H1 (cell line): Measurements from ENCODE around the gene ZNF565. TPM values are rescaled to one million over a fixed set of nuclear protein-coding genes. Genes with fewer than 3 reads are reported as not detected.

Experiments
- CTCF ChIA-PET: fragments of 300-600 bp; sonication (Branson Sonifier 250); formaldehyde crosslinking; loops from one replicate; lab custom pipeline; 2021; ENCODE audit not compliant: partially characterized antibody; lab: Charles Lee
- POLR2A ChIA-PET: fragments of 300-600 bp; sonication (Branson Sonifier 250); formaldehyde crosslinking; loops from one replicate; lab custom pipeline; 2021; ENCODE audit warnings: inconsistent platforms; ENCODE audit not compliant: partially characterized antibody; lab: Charles Lee
- DNase-seq, 2 experiments: peaks; one replicate each; pipeline versions ENCODE4 v3.0.0 to v3.0.0-alpha.2; 2010 to 2022; ENCODE audit warnings: low spot score in 2 of 2, low read depth in 1 of 2, mixed read lengths in 1 of 2
- FAIRE-seq: peaks from 2 replicates; lab custom pipeline; 2011; peaks lifted over from hg19 to GRCh38; lab: Jason Lieb, UNC
- H2AFZ ChIP-seq: 2 replicates; pipeline ENCODE4 v1.8.1; 2012; ENCODE audit warnings: low read length, inconsistent platforms
- H2AK5ac ChIP-seq: 2 replicates; pipeline ENCODE4 v1.6.1; 2013; ENCODE audit warnings: low read depth, low read length
- H2BK120ac ChIP-seq: replicated peaks from 2 replicates; pipeline ENCODE3; 2013; ENCODE audit warnings: low read depth, low read length, inconsistent platforms
- H2BK12ac ChIP-seq: 2 replicates; pipeline ENCODE4 v1.6.1; 2013; ENCODE audit warnings: low read depth, low read length
- H2BK15ac ChIP-seq: 2 replicates; pipeline ENCODE4 v1.6.1; 2013; ENCODE audit warnings: low read length
- H2BK20ac ChIP-seq: 2 replicates; pipeline ENCODE4 v1.6.1; 2013; ENCODE audit warnings: low read length
- H2BK5ac ChIP-seq: 2 replicates; pipeline ENCODE4 v1.6.1; 2013; ENCODE audit warnings: low read depth, low read length
- H3K14ac ChIP-seq: 2 replicates; pipeline ENCODE4 v1.6.1; 2013; ENCODE audit warnings: inconsistent platforms; ENCODE audit not compliant: insufficient read length
- H3K18ac ChIP-seq: 2 replicates; pipeline ENCODE4 v1.6.1; 2013; ENCODE audit warnings: low read length; ENCODE audit errors: extremely low read depth
- H3K23ac ChIP-seq: 2 replicates; pipeline ENCODE4 v1.6.1; 2013; ENCODE audit warnings: inconsistent platforms; ENCODE audit not compliant: insufficient read length
- H3K23me2 ChIP-seq: 2 replicates; pipeline ENCODE4 v1.6.1; 2013; ENCODE audit warnings: low read depth, low read length
- H3K27ac ChIP-seq: 2 replicates; pipeline ENCODE4 v1.6.1; 2011; ENCODE audit warnings: low read depth, low read length, inconsistent platforms
- H3K27me3 ChIP-seq, 4 experiments: replicated peaks in 1 of 4; 1 replicate in 1 of 4; 2 replicates in 3 of 4; pipeline versions ENCODE4 v1.6.1 to v1.8.1; 2011 to 2013; ENCODE audit warnings: low read length in 3 of 4, mild to moderate bottlenecking in 3 of 4, inconsistent platforms in 2 of 4, mixed read lengths in 2 of 4, moderate library complexity in 1 of 4; ENCODE audit not compliant: control insufficient read depth in 3 of 4, insufficient read depth in 3 of 4; ENCODE audit errors: extremely low read depth in 1 of 4
- H3K36me3 ChIP-seq, 4 experiments: 2 replicates each; pipeline versions ENCODE4 v1.6.1 to v1.8.1; 2011 to 2013; ENCODE audit warnings: mild to moderate bottlenecking in 4 of 4, low read length in 3 of 4, moderate library complexity in 2 of 4, control low read depth in 1 of 4, inconsistent platforms in 1 of 4; ENCODE audit not compliant: insufficient read depth in 4 of 4, control insufficient read depth in 2 of 4
- H3K4ac ChIP-seq: replicated peaks from 2 replicates; pipeline ENCODE3; 2013; ENCODE audit warnings: low read length, low read depth, mixed read lengths, inconsistent platforms; ENCODE audit not compliant: insufficient read length
- H3K4me1 ChIP-seq, 4 experiments: replicated peaks in 1 of 4; 1 replicate in 1 of 4; 2 replicates in 3 of 4; pipeline versions ENCODE4 v1.6.1 to v1.8.1; 2011 to 2013; ENCODE audit warnings: low read length in 3 of 4, inconsistent platforms in 2 of 4, mixed read lengths in 1 of 4; ENCODE audit not compliant: insufficient read depth in 4 of 4, control insufficient read depth in 3 of 4
- H3K4me2 ChIP-seq, 2 experiments: 2 replicates each; pipeline versions ENCODE4 v1.6.1 to v1.8.1; 2011 to 2013; ENCODE audit warnings: low read depth in 2 of 2, low read length in 2 of 2, control low read depth in 1 of 2, inconsistent platforms in 1 of 2, mild to moderate bottlenecking in 1 of 2; ENCODE audit not compliant: insufficient read depth in 1 of 2
- H3K4me3 ChIP-seq, 4 experiments: fragments of 200-600, 300-600 bp in 1 of 4; sonication (generic), shearing (Covaris generic), sonication (Bioruptor Twin) in 1 of 4; 2 replicates each; pipeline versions ENCODE4 v1.5.1 to v1.8.1; 2011 to 2016; ENCODE audit warnings: low read length in 4 of 4, low read depth in 3 of 4, control low read depth in 2 of 4, inconsistent platforms in 2 of 4, mild to moderate bottlenecking in 2 of 4, mixed read lengths in 1 of 4, moderate library complexity in 1 of 4; ENCODE audit not compliant: insufficient read depth in 2 of 4; ENCODE audit errors: extremely low read depth in 1 of 4
- H3K56ac ChIP-seq: replicated peaks from 2 replicates; pipeline ENCODE3; 2013; ENCODE audit warnings: low read depth, mild to moderate bottlenecking, mixed read lengths, low read length, inconsistent platforms; ENCODE audit not compliant: insufficient read length
- H3K79me1 ChIP-seq: 2 replicates; pipeline ENCODE4 v1.6.1; 2013; ENCODE audit warnings: low read depth, low read length, control low read depth
- H3K79me2 ChIP-seq, 2 experiments: 2 replicates each; pipeline versions ENCODE4 v1.6.1 to v1.8.1; 2012 to 2013; ENCODE audit warnings: low read length in 2 of 2, mild to moderate bottlenecking in 2 of 2, inconsistent platforms in 1 of 2; ENCODE audit not compliant: insufficient read depth in 2 of 2, control insufficient read depth in 1 of 2
- H3K9ac ChIP-seq, 4 experiments: replicated peaks in 1 of 4; 1 replicate in 1 of 4; 2 replicates in 3 of 4; pipeline versions ENCODE4 v1.6.1 to v1.8.1; 2011 to 2013; ENCODE audit warnings: low read depth in 3 of 4, low read length in 3 of 4, control low read depth in 2 of 4, mild to moderate bottlenecking in 2 of 4, moderate library complexity in 2 of 4, inconsistent platforms in 1 of 4; ENCODE audit errors: extremely low read depth in 1 of 4
- H3K9me3 ChIP-seq, 2 experiments: 2 replicates each; pipeline versions ENCODE4 v1.6.1 to v1.8.1; 2012 to 2013; ENCODE audit warnings: mild to moderate bottlenecking in 2 of 2, moderate library complexity in 2 of 2, control low read depth in 1 of 2, inconsistent platforms in 1 of 2, low read depth in 1 of 2, low read length in 1 of 2, mixed read lengths in 1 of 2; ENCODE audit not compliant: insufficient read depth in 2 of 2
- H4K20me1 ChIP-seq, 2 experiments: replicated peaks in 1 of 2; 2 replicates each; pipeline versions ENCODE3 to v1.8.1; 2011 to 2013; ENCODE audit warnings: inconsistent platforms in 2 of 2, low read length in 2 of 2, mild to moderate bottlenecking in 1 of 2; ENCODE audit not compliant: insufficient read depth in 2 of 2, control insufficient read depth in 1 of 2
- H4K5ac ChIP-seq: 2 replicates; pipeline ENCODE4 v1.6.1; 2013; ENCODE audit warnings: low read length, low read depth, mixed read lengths, inconsistent platforms; ENCODE audit not compliant: insufficient read length
- H4K8ac ChIP-seq: 2 replicates; pipeline ENCODE4 v1.8.0; 2013; ENCODE audit warnings: mild to moderate bottlenecking, moderate library complexity, low read length, inconsistent platforms; ENCODE audit not compliant: insufficient read depth; ENCODE audit errors: extremely low read depth
- H4K91ac ChIP-seq: replicated peaks from 2 replicates; pipeline ENCODE3; 2013; ENCODE audit warnings: low read length, mixed read lengths, inconsistent platforms; ENCODE audit not compliant: insufficient read length
- CBX5 ChIP-seq: fragments of 300-800, 300-1000 bp; sonication (generic); IDR thresholded peaks from 2 replicates; pipeline ENCODE4 v1.7.1; 2016; ENCODE audit warnings: antibody characterized with exemption, low read length, low read depth
- HDAC2 ChIP-seq, 2 experiments: fragments of 300-600 bp in 1 of 2; sonication (generic) in 1 of 2; IDR thresholded peaks; 2 replicates each; pipeline ENCODE4 v1.6.1; 2011 to 2012; ENCODE audit warnings: low read depth in 2 of 2, low read length in 2 of 2, mild to moderate bottlenecking in 2 of 2, moderate library complexity in 2 of 2, borderline replicate concordance in 1 of 2, inconsistent platforms in 1 of 2
- JUN ChIP-seq: IDR thresholded peaks from 2 replicates; pipeline ENCODE4 v1.6.1; 2011; ENCODE audit warnings: low read depth, mild to moderate bottlenecking, improper control_type of control experiment, low read length
- KDM5A ChIP-seq: fragments of 200-600 bp; IDR thresholded peaks from 2 replicates; pipeline ENCODE4 v1.7.1; 2012; ENCODE audit warnings: mild to moderate bottlenecking, low read length, inconsistent platforms, mixed read lengths
- MAFK ChIP-seq: IDR thresholded peaks from 2 replicates; pipeline ENCODE4 v1.6.1; 2012; ENCODE audit warnings: low read depth, mild to moderate bottlenecking, improper control_type of control experiment, low read length
- POLR2A ChIP-seq, 2 experiments: IDR thresholded peaks; 1 replicate in 1 of 2; 2 replicates in 1 of 2; pipeline ENCODE4 v1.6.1; 2011; ENCODE audit warnings: low read depth in 2 of 2, low read length in 2 of 2, mild to moderate bottlenecking in 2 of 2; ENCODE audit errors: control extremely low read depth in 1 of 2
- RNF2 ChIP-seq: fragments of 200-900, 300-1000 bp; sonication (generic); IDR thresholded peaks from 2 replicates; pipeline ENCODE4 v1.7.1; 2016; ENCODE audit warnings: borderline replicate concordance, low read depth, mild to moderate bottlenecking, antibody characterized with exemption, low read length; ENCODE audit not compliant: poor library complexity, severe bottlenecking; ENCODE audit errors: missing control alignments
- SP1 ChIP-seq: IDR thresholded peaks from 2 replicates; pipeline ENCODE4 v1.6.1; 2011; ENCODE audit warnings: low read depth, low read length
- SUZ12 ChIP-seq: fragments of 200-600 bp; sonication (generic); IDR thresholded peaks from 2 replicates; pipeline ENCODE4 v1.6.1; 2012; ENCODE audit warnings: mild to moderate bottlenecking, inconsistent platforms, low read length, moderate library complexity, mixed read lengths
- TAF1 ChIP-seq: IDR thresholded peaks from 2 replicates; pipeline ENCODE4 v1.6.1; 2011; ENCODE audit warnings: mild to moderate bottlenecking, low read depth, low read length
- WGBS, 2 experiments: shearing (Covaris generic) in 1 of 2; methylation state at CpG; one replicate each; pipeline versions ENCODE4 v1.1.6 to v1.1.7; 2013 to 2015; ENCODE audit warnings: low lambda C conversion rate in 2 of 2, mixed read lengths in 2 of 2, inconsistent platforms in 1 of 2, low coverage in 1 of 2, missing lambda C conversion rate in 1 of 2; ENCODE audit not compliant: insufficient replicate concordance in 2 of 2, insufficient coverage in 1 of 2, insufficient read length in 1 of 2; ENCODE audit errors: extremely low coverage in 1 of 2, missing lambda C conversion rate in 1 of 2; 5-methylcytosine and 5-hydroxymethylcytosine counted together
- polyA plus RNA-seq, 7 experiments: library from polyadenylated mRNA; depleted of rRNA in 3 of 7; stranded (reverse) in 5 of 7; unstranded in 2 of 7; fragments of >200 nt in 5 of 7; fragments of 200-250 nt in 2 of 7; gene quantifications; 1 replicate in 5 of 7; 2 replicates in 1 of 7; 4 replicates in 1 of 7; pipeline versions ENCODE4 v1.2.1 to v1.2.3, GENCODE V29; 2011 to 2013; ENCODE audit warnings: missing spikeins in 2 of 7, mixed read lengths in 2 of 7
- total RNA-seq: library from RNA; stranded (reverse); fragmentation: NEBNext Ultra II Directional; extraction: Animal tissue kit (Norgen Biotek cat#: 25700); gene quantifications from 2 replicates; pipeline ENCODE4 v1.2.1, GENCODE V29; 2021

Gene ZNF565
- total and polyA plus RNA-seq, 2 of the 8 experiments (the other 6 are each of a cell fraction or from before 2014, with no cell fraction given), result 0.89 to 3.1 TPM

DNA sequence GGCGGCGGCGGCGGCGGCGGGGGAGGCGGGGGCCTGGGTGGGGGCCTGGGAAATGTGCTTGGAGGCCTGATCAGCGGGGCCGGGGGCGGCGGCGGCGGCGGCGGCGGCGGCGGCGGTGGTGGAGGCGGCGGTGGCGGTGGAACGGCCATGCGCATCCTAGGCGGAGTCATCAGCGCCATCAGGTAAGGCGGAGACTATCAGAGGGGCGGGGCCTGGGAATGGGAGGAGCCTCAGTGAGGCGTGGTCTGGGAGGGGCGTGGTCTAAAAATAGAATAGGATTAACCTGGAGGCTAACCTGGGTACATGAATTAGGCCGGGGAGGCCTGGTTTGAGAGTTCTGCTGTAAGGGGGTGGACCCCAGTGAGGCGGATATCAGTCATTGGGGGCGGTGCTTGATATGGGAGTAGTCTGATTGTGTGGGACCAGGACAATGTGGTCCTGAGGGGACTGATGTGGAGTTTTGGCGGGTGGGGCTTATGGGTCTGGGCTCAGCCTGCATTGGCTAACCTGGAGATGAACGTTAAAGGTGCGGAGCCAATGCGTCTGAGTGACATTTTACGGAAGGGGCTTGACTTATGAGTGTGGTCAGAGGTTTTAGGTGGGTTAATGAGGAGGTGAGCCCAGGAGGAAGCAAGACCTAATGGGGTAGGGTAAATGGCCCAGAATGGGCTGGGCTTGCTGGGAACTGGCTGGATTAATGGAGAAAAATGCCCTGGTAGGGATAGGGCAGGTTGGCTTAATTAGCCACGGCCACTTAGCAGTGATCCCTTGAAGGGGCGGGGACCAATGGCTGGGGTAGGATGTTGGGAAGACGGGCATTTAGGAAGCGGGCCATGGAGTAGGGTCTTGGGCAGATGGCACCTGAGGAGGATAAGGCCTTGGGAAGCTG, 73.2 kb downstream of the ZNF565 start:
- H3K4ac ChIP-seq, result peak overlapping the region; percentile 7
- H2BK15ac ChIP-seq, result no peak overlapping the region; the same call in 1 of the 2 replicates
- no peak overlapping the region for H2AFZ ChIP-seq
- peaks cover 14 to 31% (median 29%) of the 10 kb centered on the region in 4 experiments for H3K36me3 ChIP-seq
- H3K4me2 ChIP-seq, result peak overlapping the region; percentile 95 to 96
- H4K5ac ChIP-seq, result no peak overlapping the region
- H3K23me2 ChIP-seq, result peaks cover 13% of the 10 kb centered on the region; the same call in 1 of the 2 replicates
- H2BK120ac ChIP-seq, result no peak overlapping the region
- peak overlapping the region; percentile 42 for H3K56ac ChIP-seq
- no peak overlapping the region for H2BK20ac ChIP-seq
- peaks cover 3% of the 10 kb centered on the region for H3K79me1 ChIP-seq
- H2BK5ac ChIP-seq, result peak overlapping the region; percentile 60; the same call in 1 of the 2 replicates
- peak overlapping the region; percentile 43; the same call in 1 of the 2 replicates for H3K27ac ChIP-seq
- H2AK5ac ChIP-seq, result peak overlapping the region; percentile 82; the same call in 1 of the 2 replicates
- H3K4me3 ChIP-seq, result peak overlapping the region; percentile 89 to 98 (median 97)
- H3K9me3 ChIP-seq, result no peaks in the 10 kb centered on the region
- peaks cover 0 to 8% of the 10 kb centered on the region in 2 experiments for H4K20me1 ChIP-seq
- ChIA-PET CTCF (interaction anchor here (1.3 to 1.5 kb wide), 3 partner anchors 12 to 23 kb away, joined by 3 to 5 read pairs (median 4); no protein-coding TSS in a partner anchor), POLR2A (interaction anchor here (1.0 to 2.3 kb wide), 8 partner anchors 10 to 87 kb away, joined by 3 to 13 read pairs (median 6); partner anchors contain the start of genes COX7A1, THAP8, WDR62 and ZNF146)
- no peak overlapping the region for H3K14ac ChIP-seq
- H3K9ac ChIP-seq, result peak overlapping the region in 2 of 4 experiments; percentile 41 to 71; a peak in 3 of 7 replicates
- H4K8ac ChIP-seq, result no peak overlapping the region
- WGBS, 2 experiments, result 23% methylated on average over 13 of the region's 42 CpGs; no CpG with 5 or more reads in 1 of the 2 experiments
- H3K18ac ChIP-seq, result no peak overlapping the region; the same call in none of the 2 replicates
- FAIRE-seq (peak; percentile 74), DNase-seq (peak; percentile 90 to 99)
- H3K4me1 ChIP-seq, result peaks cover 0 to 6% (median 5%) of the 10 kb centered on the region in 4 experiments; a peak in 3 of 7 replicates
- no peaks in the 10 kb centered on the region for H3K27me3 ChIP-seq
- peaks cover 0 to 12% of the 10 kb centered on the region in 2 experiments; a peak in 1 of 4 replicates for H3K79me2 ChIP-seq
- no peak overlapping the region for H4K91ac ChIP-seq
- no peak overlapping the region for H2BK12ac ChIP-seq
- H3K23ac ChIP-seq, result no peak overlapping the region
- TF ChIP-seq SUZ12 (no peak), TAF1 (0 out of 2 replicates have a peak, but pooled peaks have one; percentile 32), SP1 (0 out of 2 replicates have a peak, but pooled peaks have one; percentile 65), MAFK (no peak), JUN (no peak), HDAC2 (IDR thresholded peaks at IDR 0.05; ENCODE audit: borderline replicate concordance in 1 of 2, low read depth in 2 of 2, low read length in 2 of 2) (0 out of 4 replicates have a peak, but pooled peaks of 1 of the 2 experiments have one; percentile 6), KDM5A (no peak), CBX5 (no peak), POLR2A (IDR thresholded peaks at IDR 0.05; ENCODE audit: control extremely low read depth in 1 of 2, low read depth in 2 of 2, low read length in 2 of 2) (no peak; a peak in 1 of 3 replicates), RNF2 (no peak)
